ENCODE measurements around the gene SMARCB1.
A peak's percentile ranks its signal among the peaks of the same experiment; 100 is the strongest.

SMARCB1 gene

DNA sequence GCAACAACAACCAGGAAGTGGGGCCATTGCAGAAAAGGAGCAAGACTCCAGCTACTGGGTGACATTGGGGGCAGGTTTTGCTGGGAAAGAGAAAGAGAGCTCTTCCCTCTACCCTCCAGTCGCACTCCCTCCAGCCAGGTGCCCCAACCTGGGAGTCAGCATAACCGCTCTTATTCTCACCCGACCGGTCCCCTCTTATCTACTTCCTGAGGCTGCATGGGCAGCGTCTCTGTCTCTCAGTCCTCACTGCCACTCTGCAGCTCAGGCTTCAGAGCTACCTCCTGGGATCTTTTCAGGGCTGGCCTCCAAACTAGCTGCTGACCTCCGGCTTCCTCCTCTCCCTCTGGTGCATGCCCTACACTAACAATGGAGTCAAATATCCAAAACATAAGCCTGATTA is 41.0 kb upstream of the SMARCB1 start:
- in situ Hi-C loops (cut with MboI; ENCODE audit: low pct_unique_long_range_greater_than_20kb, low sequenced_read_pairs, unreplicated experiment): no loop called here
- TF ChIP-seq, protein P1, sequence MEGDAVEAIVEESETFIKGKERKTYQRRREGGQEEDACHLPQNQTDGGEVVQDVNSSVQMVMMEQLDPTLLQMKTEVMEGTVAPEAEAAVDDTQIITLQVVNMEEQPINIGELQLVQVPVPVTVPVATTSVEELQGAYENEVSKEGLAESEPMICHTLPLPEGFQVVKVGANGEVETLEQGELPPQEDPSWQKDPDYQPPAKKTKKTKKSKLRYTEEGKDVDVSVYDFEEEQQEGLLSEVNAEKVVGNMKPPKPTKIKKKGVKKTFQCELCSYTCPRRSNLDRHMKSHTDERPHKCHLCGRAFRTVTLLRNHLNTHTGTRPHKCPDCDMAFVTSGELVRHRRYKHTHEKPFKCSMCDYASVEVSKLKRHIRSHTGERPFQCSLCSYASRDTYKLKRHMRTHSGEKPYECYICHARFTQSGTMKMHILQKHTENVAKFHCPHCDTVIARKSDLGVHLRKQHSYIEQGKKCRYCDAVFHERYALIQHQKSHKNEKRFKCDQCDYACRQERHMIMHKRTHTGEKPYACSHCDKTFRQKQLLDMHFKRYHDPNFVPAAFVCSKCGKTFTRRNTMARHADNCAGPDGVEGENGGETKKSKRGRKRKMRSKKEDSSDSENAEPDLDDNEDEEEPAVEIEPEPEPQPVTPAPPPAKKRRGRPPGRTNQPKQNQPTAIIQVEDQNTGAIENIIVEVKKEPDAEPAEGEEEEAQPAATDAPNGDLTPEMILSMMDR (IDR thresholded peaks at IDR 0.05; ENCODE audit: extremely low read depth, insufficient read depth, missing control alignments): no peak
- no peak for DNase-seq (ENCODE audit: low spot score)

DNA sequence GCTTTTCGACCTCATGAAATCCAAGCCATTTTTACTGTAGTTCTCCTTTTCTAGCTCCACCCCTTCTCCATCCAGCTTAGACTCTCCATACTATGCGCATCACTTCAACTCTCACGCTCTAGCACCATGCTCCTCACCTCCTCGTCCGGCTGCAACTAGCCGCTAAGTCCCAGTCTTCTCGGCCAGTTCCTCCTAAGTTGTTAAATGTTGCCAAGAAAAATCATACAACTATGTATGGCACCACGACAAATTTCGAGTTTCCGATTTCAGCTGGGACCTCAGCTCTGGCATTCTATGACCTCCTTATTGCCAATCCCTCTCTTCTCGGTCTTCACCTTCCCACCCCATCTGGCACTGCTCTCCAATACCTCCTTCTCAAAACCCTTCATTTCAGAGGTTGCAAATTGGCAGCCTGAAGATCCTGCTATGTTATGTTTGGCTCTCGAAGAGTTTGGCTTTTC is 36.9 kb upstream of the SMARCB1 start:
- TF ChIP-seq, protein P1 (IDR thresholded peaks at IDR 0.05; ENCODE audit: extremely low read depth, insufficient read depth, missing control alignments): no peak
- peak; percentile 10 for DNase-seq (ENCODE audit: low spot score)
- in situ Hi-C loops (cut with MboI; ENCODE audit: low pct_unique_long_range_greater_than_20kb, low sequenced_read_pairs, unreplicated experiment): no loop called here

DNA sequence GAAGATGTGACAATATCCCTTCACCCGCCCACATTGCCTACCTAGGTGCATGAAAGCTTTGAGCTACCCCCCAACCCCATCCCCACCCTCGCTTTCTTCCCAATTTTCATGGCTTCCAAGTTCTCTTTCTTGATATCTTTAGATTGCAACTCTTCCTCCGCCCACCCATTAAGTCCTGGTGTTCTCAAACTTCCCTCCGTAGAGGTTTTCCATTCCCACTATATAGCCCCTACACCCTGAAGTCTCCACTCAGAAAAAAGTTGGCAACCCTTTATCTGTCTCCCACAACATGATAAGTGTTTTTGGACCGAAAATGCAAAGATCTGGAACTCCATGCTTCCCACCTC is 36.4 kb upstream of the SMARCB1 start:
- DNase-seq (ENCODE audit: low spot score): no peak
- in situ Hi-C loops (cut with MboI; ENCODE audit: low pct_unique_long_range_greater_than_20kb, low sequenced_read_pairs, unreplicated experiment): no loop called here
- TF ChIP-seq, protein P1 (IDR thresholded peaks at IDR 0.05; ENCODE audit: extremely low read depth, insufficient read depth, missing control alignments): no peak

DNA sequence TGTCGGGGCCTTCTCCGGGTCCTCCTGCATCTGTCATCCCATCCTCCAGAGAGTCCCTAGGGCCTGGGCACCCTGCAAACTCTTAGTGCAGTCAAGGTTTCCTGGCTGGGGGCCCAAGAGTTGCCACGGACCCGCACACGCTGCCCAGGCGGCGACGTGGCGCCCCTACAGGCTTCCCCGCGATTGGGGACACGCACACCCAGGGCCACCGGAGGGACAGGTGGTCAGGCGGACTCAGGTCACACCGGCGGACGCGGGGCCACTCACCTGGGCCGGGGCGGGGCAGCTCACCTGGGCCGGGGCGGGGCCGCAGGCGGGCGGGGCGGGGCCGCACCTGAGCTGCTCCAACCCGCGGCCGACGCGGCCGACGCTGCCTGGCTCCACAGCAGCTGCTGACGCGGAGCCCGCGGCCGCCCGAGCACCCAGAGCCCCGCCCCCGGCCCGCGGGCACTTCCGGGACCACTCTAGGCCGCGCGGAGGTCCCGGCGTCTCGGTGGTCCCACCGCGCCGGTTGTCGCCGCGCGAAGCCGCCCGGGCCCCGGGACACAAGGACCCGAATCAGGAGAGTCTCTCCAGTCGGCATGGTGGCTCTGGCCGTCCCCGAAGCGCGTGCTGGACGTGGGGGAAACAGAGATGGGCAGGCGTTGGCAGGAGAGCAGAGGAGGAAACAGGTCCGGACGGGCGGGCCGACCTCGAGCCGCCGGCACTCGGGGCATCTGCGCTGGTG is 35.9 kb upstream of the SMARCB1 start, which contains the start of gene ZNF70:
Gene ZNF70 (minus strand): TSS at position 399 of the 727 bp plus-strand sequence. CDS start 5,972 bp downstream, outside the sequence.
- peak; percentile 96 for DNase-seq (ENCODE audit: low spot score)
- TF ChIP-seq, protein P1 (IDR thresholded peaks at IDR 0.05; ENCODE audit: extremely low read depth, insufficient read depth, missing control alignments): peak; percentile 34
- in situ Hi-C loops (cut with MboI; ENCODE audit: low pct_unique_long_range_greater_than_20kb, low sequenced_read_pairs, unreplicated experiment): no loop called here

DNA sequence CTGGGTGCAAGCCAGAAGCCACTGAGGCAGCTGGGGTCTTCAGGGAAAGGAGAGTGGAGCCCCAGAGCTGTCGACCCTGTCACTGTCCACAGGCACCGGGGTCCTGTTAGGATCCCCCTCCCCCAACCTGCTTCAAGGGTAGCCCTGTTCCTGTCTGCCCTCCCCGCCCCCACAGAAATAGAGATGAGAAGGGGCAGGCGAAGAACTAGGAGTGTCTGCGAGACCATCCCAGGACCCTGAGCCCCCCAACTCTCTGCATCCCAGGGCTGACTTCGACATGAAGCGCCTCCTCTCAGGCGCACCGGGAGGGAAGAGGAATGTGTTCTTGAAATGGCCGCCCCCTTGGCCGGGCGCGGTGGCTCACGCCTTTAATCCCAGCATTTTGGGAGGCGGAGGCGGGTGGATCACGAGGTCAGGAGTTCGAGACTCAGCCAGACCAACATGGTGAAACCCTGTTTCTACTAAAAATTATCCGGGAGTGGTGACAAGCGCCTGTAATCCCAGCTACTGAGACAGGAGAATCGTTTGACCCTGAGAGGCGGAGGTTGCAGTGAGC is 35.2 kb upstream of the SMARCB1 start:
- no peak for DNase-seq (ENCODE audit: low spot score)
- in situ Hi-C loops (cut with MboI; ENCODE audit: low pct_unique_long_range_greater_than_20kb, low sequenced_read_pairs, unreplicated experiment): no loop called here
- TF ChIP-seq, protein P1 (IDR thresholded peaks at IDR 0.05; ENCODE audit: extremely low read depth, insufficient read depth, missing control alignments): no peak

DNA sequence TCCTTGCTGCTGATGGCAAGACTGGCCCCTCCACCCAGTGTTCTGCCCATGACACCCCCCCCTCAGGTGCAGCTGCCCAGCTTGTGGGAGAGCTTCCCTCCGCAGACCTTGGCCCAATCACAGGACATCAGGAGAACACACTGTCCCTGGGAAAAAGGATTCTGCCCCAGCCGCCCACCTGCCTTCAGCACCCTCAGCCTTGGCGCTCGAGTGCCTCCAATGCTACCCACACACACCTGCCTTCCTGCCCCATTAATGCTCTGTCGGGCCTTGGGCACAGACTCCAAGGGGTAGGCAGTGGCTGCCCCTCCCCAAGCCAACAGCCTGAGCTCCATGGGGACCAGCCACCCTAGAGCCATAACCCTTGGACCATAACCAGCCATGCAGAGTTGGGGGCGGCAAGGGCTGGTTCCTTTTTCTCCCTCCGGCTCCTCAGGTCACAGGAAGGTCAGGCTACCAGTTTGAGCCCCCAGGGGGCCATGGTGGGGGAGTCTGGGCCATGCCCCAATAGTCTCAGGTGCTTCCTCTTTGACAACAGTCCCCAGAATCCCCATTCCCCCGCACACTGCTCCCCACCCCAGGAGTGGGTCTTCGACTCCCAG is 34.6 kb upstream of the SMARCB1 start:
- TF ChIP-seq, protein P1 (IDR thresholded peaks at IDR 0.05; ENCODE audit: extremely low read depth, insufficient read depth, missing control alignments): no peak
- in situ Hi-C loops (cut with MboI; ENCODE audit: low pct_unique_long_range_greater_than_20kb, low sequenced_read_pairs, unreplicated experiment): no loop called here
- peak; percentile 69 for DNase-seq (ENCODE audit: low spot score)

All from GM13977 (cell line).